GM23338 (cell line): Measurements from ENCODE around the gene KRT38. TPM values are rescaled to one million over a fixed set of nuclear protein-coding genes. Genes with fewer than 3 reads are reported as not detected.

Source experiments
- CTCF ChIP-seq, 2 experiments: fragments of 200-600 bp in 1 of 2; sonication (generic) in 1 of 2; conservative IDR thresholded peaks; 2 replicates each; pipeline versions ENCODE4 v1.5.1 to v1.6.1; 2016 to 2017; ENCODE audit warnings: antibody characterized with exemption in 2 of 2, low read depth in 2 of 2, mild to moderate bottlenecking in 2 of 2, moderate library complexity in 1 of 2
- ETS1 ChIP-seq: IDR thresholded peaks from 2 replicates; pipeline ENCODE4 v1.6.1; 2016; ENCODE audit warnings: antibody characterized with exemption
- EZH2phosphoT487 ChIP-seq: fragments of 200-600 bp; sonication (generic); IDR thresholded peaks from one replicate; pipeline ENCODE4 v1.8.1; 2018; ENCODE audit warnings: antibody characterized with exemption; ENCODE audit not compliant: unreplicated experiment
- JUNB ChIP-seq: IDR thresholded peaks from one replicate; pipeline ENCODE4 v1.6.1; 2016; ENCODE audit warnings: antibody characterized with exemption; ENCODE audit not compliant: unreplicated experiment
- ZNF114 ChIP-seq: fragments of 250-450 bp; sonication (Bioruptor Pico); IDR thresholded peaks from 2 replicates; pipeline ENCODE4 v1.5.0; 2020; ENCODE audit warnings: mild to moderate bottlenecking, moderate library complexity
- ZNF331 ChIP-seq: fragments of 250-450 bp; sonication (Bioruptor Pico); IDR thresholded peaks from 2 replicates; pipeline ENCODE4 v1.5.0; 2020; ENCODE audit warnings: low read depth, mild to moderate bottlenecking, moderate library complexity
- polyA plus RNA-seq: library from polyadenylated mRNA; unstranded; fragments of >200 nt; fragmentation: Nextera tagmentation; extraction: Ambion mirVana; gene quantifications from 2 replicates; pipeline ENCODE4 v1.2.1, GENCODE V29; 2016
- total RNA-seq: library from RNA; depleted of rRNA; stranded (reverse); fragments of >200 nt; shearing (Covaris generic); gene quantifications from 2 replicates; pipeline ENCODE4 v1.2.3, GENCODE V29; 2014
- TF ChIP-seq, protein P1 (sequence below): fragments of 250-450 bp; sonication (Bioruptor Pico); IDR thresholded peaks from 2 replicates; pipeline ENCODE4 v1.5.0; 2020; ENCODE audit warnings: mild to moderate bottlenecking, moderate library complexity

Gene KRT38
- total and polyA plus RNA-seq, 2 experiments from 2014 or later = not detected

GRCh38 chr17:41394254-41394996, 46.4 kb downstream of the KRT38 start (continued):
- TF ChIP-seq, protein P1, sequence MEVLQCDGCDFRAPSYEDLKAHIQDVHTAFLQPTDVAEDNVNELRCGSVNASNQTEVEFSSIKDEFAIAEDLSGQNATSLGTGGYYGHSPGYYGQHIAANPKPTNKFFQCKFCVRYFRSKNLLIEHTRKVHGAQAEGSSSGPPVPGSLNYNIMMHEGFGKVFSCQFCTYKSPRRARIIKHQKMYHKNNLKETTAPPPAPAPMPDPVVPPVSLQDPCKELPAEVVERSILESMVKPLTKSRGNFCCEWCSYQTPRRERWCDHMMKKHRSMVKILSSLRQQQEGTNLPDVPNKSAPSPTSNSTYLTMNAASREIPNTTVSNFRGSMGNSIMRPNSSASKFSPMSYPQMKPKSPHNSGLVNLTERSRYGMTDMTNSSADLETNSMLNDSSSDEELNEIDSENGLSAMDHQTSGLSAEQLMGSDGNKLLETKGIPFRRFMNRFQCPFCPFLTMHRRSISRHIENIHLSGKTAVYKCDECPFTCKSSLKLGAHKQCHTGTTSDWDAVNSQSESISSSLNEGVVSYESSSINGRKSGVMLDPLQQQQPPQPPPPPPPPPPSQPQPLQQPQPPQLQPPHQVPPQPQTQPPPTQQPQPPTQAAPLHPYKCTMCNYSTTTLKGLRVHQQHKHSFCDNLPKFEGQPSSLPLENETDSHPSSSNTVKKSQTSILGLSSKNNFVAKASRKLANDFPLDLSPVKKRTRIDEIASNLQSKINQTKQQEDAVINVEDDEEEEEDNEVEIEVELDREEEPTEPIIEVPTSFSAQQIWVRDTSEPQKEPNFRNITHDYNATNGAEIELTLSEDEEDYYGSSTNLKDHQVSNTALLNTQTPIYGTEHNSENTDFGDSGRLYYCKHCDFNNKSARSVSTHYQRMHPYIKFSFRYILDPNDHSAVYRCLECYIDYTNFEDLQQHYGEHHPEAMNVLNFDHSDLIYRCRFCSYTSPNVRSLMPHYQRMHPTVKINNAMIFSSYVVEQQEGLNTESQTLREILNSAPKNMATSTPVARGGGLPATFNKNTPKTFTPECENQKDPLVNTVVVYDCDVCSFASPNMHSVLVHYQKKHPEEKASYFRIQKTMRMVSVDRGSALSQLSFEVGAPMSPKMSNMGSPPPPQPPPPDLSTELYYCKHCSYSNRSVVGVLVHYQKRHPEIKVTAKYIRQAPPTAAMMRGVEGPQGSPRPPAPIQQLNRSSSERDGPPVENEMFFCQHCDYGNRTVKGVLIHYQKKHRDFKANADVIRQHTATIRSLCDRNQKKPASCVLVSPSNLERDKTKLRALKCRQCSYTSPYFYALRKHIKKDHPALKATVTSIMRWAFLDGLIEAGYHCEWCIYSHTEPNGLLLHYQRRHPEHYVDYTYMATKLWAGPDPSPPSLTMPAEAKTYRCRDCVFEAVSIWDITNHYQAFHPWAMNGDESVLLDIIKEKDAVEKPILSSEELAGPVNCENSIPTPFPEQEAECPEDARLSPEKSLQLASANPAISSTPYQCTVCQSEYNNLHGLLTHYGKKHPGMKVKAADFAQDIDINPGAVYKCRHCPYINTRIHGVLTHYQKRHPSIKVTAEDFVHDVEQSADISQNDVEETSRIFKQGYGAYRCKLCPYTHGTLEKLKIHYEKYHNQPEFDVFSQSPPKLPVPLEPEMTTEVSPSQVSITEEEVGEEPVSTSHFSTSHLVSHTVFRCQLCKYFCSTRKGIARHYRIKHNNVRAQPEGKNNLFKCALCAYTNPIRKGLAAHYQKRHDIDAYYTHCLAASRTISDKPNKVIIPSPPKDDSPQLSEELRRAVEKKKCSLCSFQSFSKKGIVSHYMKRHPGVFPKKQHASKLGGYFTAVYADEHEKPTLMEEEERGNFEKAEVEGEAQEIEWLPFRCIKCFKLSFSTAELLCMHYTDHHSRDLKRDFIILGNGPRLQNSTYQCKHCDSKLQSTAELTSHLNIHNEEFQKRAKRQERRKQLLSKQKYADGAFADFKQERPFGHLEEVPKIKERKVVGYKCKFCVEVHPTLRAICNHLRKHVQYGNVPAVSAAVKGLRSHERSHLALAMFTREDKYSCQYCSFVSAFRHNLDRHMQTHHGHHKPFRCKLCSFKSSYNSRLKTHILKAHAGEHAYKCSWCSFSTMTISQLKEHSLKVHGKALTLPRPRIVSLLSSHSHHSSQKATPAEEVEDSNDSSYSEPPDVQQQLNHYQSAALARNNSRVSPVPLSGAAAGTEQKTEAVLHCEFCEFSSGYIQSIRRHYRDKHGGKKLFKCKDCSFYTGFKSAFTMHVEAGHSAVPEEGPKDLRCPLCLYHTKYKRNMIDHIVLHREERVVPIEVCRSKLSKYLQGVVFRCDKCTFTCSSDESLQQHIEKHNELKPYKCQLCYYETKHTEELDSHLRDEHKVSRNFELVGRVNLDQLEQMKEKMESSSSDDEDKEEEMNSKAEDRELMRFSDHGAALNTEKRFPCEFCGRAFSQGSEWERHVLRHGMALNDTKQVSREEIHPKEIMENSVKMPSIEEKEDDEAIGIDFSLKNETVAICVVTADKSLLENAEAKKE (CRISPR knock-in tag) = no peak
- TF ChIP-seq ZNF331 (no peak), EZH2phosphoT487 (no peak), ETS1 (no peak), JUNB (no peak), ZNF114 (CRISPR knock-in tag) (no peak), CTCF (conservative IDR thresholded peaks at IDR 0.05; ENCODE audit: low read depth in 2 of 2) (no peak)
